Astrocyte of the spinal cord (primary cell): ENCODE results near the gene PRADC1.
A peak's percentile ranks its signal among the peaks of the same experiment; 100 is the strongest.

Experiments used
- DNase-seq: peaks from one replicate; pipeline ENCODE4 v3.0.0; 2011; ENCODE audit warnings: low read depth, low spot score
- H3K4me3 ChIP-seq: 2 replicates; pipeline ENCODE4 v1.5.1; 2011; ENCODE audit warnings: low read depth, mild to moderate bottlenecking, low read length, moderate library complexity
- in situ Hi-C: cut with HindIII; loops from 2 replicates; pipeline ENCODE4 v1.10.0; 2017; ENCODE audit warnings: low sequenced_read_pairs
- TF ChIP-seq, protein P1 (sequence below): IDR thresholded peaks from 2 replicates; pipeline ENCODE4 v1.5.1; 2012; ENCODE audit warnings: low read depth, mild to moderate bottlenecking, low read length, inconsistent platforms

PRADC1 gene

GRCh38 chr2:73233154-73233931 lies at the start of gene PRADC1:
TSS of gene PRADC1 (minus strand) at chr2:73233239. CDS start at chr2:73233160, 79 bp downstream.
- TF ChIP-seq, protein P1, sequence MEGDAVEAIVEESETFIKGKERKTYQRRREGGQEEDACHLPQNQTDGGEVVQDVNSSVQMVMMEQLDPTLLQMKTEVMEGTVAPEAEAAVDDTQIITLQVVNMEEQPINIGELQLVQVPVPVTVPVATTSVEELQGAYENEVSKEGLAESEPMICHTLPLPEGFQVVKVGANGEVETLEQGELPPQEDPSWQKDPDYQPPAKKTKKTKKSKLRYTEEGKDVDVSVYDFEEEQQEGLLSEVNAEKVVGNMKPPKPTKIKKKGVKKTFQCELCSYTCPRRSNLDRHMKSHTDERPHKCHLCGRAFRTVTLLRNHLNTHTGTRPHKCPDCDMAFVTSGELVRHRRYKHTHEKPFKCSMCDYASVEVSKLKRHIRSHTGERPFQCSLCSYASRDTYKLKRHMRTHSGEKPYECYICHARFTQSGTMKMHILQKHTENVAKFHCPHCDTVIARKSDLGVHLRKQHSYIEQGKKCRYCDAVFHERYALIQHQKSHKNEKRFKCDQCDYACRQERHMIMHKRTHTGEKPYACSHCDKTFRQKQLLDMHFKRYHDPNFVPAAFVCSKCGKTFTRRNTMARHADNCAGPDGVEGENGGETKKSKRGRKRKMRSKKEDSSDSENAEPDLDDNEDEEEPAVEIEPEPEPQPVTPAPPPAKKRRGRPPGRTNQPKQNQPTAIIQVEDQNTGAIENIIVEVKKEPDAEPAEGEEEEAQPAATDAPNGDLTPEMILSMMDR, result no peak
- H3K4me3 ChIP-seq, result peak within 1 kb of the TSS; percentile 90
- in situ Hi-C loops, result no loop called here
- peak; percentile 100 for DNase-seq

- no peak overlapping the region for H3K4me3 ChIP-seq
- TF ChIP-seq, protein P1, result no peak
- no peak for DNase-seq
- in situ Hi-C loops, result no loop called here
These were observed 48.2 kb upstream of the PRADC1 start for GRCh38 chr2:73281244-73281643.

GRCh38 chr2:73279852-73280251 lies 46.8 kb upstream of the PRADC1 start:
- no peak overlapping the region for H3K4me3 ChIP-seq
- no peak for DNase-seq
- in situ Hi-C loops, result no loop called here
- TF ChIP-seq, protein P1, result no peak

- in situ Hi-C loops, result no loop called here
- TF ChIP-seq, protein P1, result no peak
- no peak overlapping the region for H3K4me3 ChIP-seq
- DNase-seq, result no peak
These were observed 39.2 kb upstream of the PRADC1 start for GRCh38 chr2:73272270-73272669.

GRCh38 chr2:73269686-73270465 lies 36.8 kb upstream of the PRADC1 start:
- TF ChIP-seq, protein P1, result no peak
- in situ Hi-C loops, result no loop called here
- no peak overlapping the region for H3K4me3 ChIP-seq
- DNase-seq, result no peak

- in situ Hi-C loops, result no loop called here
- TF ChIP-seq, protein P1, result no peak
- DNase-seq, result no peak
- H3K4me3 ChIP-seq, result no peak overlapping the region
These were observed 36.0 kb upstream of the PRADC1 start for GRCh38 chr2:73268830-73269685.
